Medulla oblongata (tissue), 1 donor: ENCODE measurements around the gene SRGAP3.

Experiments
- DNase-seq: peaks from one replicate; pipeline ENCODE4 v3.0.0-alpha.2; 2015; ENCODE audit errors: extremely low spot score

Gene SRGAP3

DNA sequence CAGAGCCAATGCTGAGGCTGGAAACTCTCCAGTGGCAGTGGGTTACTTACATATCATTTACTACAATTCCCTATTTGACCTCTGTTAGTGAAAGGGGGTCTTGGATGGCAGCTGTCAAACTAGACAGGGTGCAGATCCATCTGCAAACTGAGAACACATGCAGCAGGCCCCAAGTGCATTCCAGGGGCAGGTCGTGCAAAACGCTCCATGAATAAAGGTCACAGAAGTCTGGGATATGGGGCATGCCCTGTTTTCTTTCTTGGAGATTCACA is 261.1 kb downstream of the SRGAP3 start:
- DNase-seq = no peak

DNA sequence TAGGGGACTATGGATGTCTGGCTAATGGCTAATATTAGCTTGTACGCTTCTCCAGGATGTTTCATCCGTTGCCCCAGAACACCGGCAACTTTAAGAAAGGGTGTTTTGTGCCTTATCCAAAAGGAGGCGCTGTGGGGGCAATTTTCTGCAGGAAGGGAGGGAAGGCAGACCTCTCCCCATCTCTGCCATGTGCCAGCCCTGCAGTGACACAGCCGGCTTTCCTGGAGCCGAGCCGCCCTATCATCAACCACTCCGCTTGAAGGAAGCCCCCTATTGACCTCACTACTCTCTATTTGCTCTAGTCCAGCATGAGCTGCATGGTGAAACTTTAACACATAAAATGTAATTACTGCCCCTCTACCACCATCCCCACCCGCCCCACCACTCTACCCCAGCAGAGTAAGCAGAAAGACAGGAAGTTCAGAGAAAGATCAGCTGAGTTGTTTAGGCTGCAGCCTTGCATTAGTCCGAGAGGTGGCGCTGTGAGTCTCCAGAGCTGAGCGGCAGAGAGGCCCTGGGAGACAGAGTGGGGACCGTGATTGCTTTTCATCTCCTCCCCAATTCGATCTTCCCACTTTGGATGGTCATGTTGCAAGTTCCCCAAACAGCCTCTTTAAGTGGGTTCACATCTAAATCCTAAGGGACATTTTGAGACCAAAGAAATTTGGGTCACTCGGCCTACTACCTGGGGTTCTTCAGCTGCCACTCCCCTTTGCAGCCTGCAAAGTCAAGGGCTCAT is 261.6 kb downstream of the SRGAP3 start:
- peak; percentile 85 for DNase-seq

- no peak for DNase-seq
Observed at GRCh38 chr3:8987226-8987625, 262.2 kb downstream of the SRGAP3 start.

- no peak for DNase-seq
Observed at GRCh38 chr3:8986741-8987140, 262.7 kb downstream of the SRGAP3 start.

- no peak for DNase-seq
Observed at GRCh38 chr3:8985876-8986275, 263.6 kb downstream of the SRGAP3 start.

DNA sequence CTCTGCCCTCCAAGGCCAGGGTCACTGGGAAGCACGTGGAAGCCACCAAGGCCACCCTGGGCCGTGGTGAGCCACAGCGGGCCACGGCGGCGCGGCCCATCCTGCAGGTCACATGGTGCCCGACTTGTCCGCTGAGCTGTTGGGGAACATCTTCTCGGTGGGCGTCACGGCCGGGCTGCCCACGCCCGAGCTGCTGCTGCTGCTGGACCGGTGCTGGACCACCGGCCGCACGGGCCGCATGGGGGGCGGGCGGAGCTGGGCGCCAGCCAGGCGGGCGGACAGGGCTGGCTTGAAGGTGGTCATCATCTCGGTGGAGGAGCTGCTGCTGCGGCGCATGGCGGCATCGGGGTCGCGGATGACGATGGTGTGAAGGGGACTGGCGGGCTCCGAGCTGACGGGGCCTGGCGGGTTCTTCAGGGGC is 264.0 kb downstream of the SRGAP3 start:
- DNase-seq = no peak

DNA sequence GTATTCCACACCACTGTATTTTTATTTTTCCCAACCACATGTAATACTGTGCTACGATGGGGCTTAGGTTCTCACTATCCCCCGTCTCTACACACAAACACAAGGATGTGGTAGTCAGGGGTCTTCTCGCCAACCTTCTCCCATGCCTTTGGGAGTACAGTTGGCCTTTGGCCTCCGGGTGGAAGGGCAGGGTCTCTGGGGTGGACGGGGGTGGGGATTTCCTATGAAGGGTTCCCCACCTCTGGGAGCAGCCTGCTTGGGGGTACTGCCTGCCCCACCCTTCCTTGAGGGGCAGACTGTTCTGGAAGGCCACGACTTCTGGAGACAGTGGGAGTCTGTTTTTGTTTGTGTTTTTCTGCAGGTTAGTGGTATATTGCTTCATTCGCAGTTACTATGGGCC is 264.9 kb downstream of the SRGAP3 start:
- no peak for DNase-seq

DNA sequence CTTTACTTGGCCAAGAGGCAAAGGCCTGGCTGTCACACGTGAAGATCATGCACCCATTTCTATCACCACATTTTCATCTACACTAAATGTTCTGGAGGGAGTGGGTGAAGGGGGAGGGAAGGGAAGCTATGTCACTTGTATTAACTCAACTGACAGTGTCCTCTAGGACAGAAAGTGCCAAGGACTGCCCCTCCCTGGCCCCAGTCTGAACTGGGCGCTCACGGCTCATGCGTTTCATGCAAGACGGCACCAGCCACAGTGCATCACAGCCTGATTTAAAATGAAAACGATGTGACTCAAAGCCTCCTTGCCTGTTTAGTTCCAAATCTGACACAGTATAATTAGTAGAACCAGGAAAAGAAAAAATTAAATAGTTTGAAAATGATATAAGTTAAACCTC is 265.4 kb downstream of the SRGAP3 start:
- DNase-seq = no peak

- no peak for DNase-seq
Observed at GRCh38 chr3:8983591-8983990, 265.9 kb downstream of the SRGAP3 start.

DNA sequence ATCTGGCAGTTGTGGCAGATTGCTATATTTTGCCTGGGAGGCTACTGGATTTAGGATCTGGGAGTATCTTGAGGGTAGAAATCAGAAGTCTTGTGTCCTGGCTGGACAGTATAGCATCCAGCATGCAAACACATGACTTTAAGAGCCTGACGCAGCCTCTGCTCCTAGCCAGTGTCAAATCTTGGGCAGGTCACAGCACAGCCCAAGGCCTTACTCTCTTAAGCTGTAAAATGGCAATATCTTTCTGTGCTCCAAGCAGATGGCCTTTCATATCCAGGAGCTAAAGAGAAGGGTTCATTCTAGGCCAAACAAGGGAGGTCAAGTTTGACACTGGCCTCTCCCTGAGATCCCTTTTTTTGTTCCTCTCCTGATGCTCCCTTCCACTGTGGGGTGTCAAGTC is 266.4 kb downstream of the SRGAP3 start:
- DNase-seq = no peak

- DNase-seq = peak; percentile 44
Observed at GRCh38 chr3:8982509-8982908, 266.9 kb downstream of the SRGAP3 start.

DNA sequence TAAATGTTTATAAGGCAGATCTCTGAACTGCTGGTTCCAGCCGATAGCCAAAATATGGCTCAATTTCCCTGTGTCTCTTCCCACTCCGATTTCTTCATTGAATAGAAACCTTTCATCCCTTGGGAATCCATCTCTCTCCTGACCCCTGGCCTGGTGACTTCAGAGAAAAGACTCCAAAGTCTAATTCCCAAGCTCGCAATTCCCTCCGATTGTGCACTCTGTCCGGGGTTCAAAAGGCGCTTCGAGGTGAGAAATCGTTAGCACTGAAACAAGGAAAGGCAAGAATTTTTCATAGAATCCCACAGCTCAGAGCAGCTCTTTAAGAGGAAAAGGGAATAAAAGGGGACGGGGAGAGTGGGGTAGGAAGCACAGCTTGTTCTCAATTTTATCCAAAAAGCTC is 267.7 kb downstream of the SRGAP3 start:
- DNase-seq = no peak

DNA sequence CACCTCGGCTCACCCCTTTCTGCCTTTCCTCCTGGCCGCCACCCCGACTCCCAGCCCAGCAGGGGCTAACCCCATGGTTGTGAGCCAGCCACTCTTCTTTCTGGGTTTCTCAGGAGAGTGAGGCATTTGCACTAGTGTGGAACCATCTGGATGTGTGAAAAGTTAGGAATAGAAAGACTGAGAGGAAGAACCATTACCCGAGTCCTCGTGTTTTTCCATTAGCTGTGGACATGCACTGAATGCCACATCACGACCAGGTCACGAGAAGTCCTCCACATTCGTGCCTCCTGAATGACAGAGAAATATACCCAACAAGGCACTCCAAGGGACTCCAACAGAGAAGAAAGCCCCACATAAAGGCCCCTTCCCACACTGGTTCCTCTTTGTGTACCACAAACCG is 268.1 kb downstream of the SRGAP3 start:
- DNase-seq = no peak

DNA sequence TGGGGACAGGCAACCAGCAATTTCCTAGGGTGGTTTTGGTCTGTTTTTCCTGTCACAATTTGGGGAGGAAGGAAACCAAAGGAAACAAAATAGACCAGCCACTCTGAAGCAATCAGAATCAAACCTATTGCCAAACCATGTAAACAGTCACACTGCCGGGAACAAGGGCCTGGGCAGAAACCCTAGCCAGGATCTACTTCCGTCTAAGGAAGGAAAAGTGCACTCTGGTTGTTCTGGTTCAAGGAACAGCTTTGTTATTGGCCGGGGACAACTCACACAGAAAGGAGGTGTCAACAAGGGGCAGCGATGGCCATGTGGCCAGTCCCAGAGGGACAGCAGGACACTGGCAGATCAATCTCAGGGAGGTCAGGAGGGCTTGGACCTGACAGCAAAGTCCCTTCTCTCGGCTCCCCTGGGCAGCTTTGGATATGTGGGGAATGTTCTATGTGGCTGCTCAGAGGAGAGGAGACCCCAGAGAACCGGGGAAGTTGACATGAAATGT is 268.6 kb downstream of the SRGAP3 start:
- no peak for DNase-seq

DNA sequence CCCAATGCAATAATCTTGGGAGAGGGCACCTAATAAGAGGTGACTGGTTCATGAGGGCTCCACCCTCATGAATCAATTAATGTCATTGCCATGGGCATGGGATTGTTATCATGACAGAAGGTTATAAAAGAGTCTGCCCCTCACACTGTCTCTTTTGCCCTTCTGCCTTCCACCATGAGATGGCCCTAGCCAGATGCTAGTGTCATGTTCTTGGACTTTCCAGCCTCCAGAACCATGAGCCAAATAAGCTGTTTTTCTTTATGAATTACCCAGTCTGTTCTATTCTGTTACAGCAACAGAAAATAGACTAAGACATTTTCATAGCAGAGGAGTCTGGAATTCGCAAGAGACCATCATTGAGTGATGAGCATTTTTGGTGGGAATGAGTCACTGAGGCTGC is 270.2 kb downstream of the SRGAP3 start:
- no peak for DNase-seq

DNA sequence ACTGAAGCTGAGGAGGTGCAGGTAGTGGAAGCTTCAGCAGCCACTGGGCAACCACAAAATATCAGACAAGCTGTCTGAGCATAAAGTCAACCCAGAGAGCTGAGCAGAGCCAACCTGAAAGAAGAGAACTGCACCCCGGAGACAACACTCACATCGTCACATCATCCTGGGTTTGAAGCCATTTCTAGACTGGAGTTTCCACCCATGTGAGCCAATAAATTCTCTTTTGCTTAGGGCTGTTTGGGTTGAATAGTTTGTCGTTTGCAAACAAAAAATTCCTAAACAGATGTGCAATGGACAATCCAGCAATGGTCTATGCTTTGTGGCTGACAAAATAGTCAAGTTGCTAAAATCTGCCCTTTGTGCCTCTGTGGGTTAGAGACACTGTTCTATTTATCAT is 270.9 kb downstream of the SRGAP3 start:
- no peak for DNase-seq

DNA sequence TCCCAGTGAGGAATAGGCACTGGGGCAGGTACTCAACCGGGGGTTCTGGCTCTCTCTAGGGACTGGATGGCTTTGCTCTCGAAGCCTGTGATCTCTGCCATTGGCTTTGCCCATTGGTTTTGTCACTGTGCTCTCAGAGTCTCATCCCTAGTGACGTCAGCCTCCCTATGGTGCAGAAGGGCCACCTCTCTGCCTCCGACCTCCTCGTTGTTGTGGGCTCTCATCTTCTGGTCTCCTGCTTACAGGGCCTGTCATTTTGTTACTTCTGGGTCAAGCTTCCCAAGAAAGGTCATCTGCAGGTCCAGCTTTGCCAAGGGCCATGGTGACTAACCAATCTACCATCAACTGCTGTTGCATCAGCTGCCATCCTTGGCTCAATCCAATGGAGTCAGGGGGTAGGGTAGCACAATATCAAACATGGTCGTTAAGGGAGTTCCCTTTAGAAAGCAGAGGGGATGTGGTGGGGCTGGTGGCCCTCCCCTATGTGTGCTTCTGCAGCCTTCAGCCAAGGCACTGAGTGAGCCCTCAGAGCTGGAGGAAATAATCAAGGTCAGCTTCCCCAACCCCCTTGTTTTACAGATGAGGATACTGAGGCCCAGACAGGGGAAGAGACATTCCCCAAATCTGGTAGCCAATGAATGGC is 272.8 kb downstream of the SRGAP3 start:
- no peak for DNase-seq

GRCh38 chr3:8975081-8976020 is 274.1 kb downstream of the SRGAP3 start:
- DNase-seq = no peak

- DNase-seq = no peak
Observed at GRCh38 chr3:8974458-8974857, 275.0 kb downstream of the SRGAP3 start.

- no peak for DNase-seq
Observed at GRCh38 chr3:8972639-8973038, 276.8 kb downstream of the SRGAP3 start.

GRCh38 chr3:8970971-8971589 is 278.4 kb downstream of the SRGAP3 start:
- DNase-seq = peak; percentile 88

- DNase-seq = no peak
Observed at GRCh38 chr3:8969241-8969640, 280.2 kb downstream of the SRGAP3 start.
